ENCODE measurements around the gene SLC35F6.
"Not testable (repeated sequence)": the region's sequence is repeated elsewhere in the genome, so short reads cannot be mapped to it uniquely, and the experiment has no call there.

Gene SLC35F6

DNA sequence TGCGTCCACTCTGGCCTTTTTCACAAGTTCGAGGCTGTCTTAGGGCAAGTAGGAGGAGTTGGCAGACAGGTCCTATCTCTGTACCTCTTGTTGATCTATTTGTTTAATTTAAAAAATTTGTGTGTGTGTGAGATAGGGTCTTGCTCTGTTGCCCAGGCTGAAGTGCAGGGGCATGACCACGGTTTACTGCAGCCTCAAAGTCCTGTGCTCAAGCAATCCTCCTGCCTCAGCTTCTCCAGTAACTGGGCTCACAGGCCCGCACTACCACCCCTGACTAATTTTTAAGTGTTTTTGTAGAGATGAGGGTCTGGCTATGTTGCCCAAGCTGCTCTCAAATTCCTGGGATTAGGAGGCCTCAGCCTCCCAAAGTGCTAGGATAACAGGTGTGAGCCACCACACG, 4.2 kb upstream of the SLC35F6 start:
- DNase-seq = no peak
- TF ChIP-seq, protein P1, sequence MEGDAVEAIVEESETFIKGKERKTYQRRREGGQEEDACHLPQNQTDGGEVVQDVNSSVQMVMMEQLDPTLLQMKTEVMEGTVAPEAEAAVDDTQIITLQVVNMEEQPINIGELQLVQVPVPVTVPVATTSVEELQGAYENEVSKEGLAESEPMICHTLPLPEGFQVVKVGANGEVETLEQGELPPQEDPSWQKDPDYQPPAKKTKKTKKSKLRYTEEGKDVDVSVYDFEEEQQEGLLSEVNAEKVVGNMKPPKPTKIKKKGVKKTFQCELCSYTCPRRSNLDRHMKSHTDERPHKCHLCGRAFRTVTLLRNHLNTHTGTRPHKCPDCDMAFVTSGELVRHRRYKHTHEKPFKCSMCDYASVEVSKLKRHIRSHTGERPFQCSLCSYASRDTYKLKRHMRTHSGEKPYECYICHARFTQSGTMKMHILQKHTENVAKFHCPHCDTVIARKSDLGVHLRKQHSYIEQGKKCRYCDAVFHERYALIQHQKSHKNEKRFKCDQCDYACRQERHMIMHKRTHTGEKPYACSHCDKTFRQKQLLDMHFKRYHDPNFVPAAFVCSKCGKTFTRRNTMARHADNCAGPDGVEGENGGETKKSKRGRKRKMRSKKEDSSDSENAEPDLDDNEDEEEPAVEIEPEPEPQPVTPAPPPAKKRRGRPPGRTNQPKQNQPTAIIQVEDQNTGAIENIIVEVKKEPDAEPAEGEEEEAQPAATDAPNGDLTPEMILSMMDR (IDR thresholded peaks at IDR 0.05; ENCODE audit: low read length) = no peak
- TF ChIP-seq EZH2phosphoT487 (IDR thresholded peaks at IDR 0.05; ENCODE audit: low read length) (no peak), EZH2 (optimal IDR thresholded peaks at IDR 0.05; ENCODE audit: low read depth, low read length) (no peak)
- Histone ChIP-seq H3K9me3 (replicated peaks; ENCODE audit: insufficient read depth, low read length) (no peaks in the 10 kb centered on the region), H2AFZ (ENCODE audit: low read length) (no peak overlapping the region), H3F3A (ENCODE audit: insufficient read depth, low read length) (no peaks in the 10 kb centered on the region), H3K4me2 (ENCODE audit: low read depth, low read length) (no peak overlapping the region), H3K9ac (ENCODE audit: low read length) (no peak overlapping the region), H3K36me3 (replicated peaks; ENCODE audit: insufficient read depth, low read length) (no peaks in the 10 kb centered on the region), H3K27me3 (replicated peaks; ENCODE audit: insufficient read depth, low read length) (no peaks in the 10 kb centered on the region), H3K27ac (ENCODE audit: low read length) (no peak overlapping the region), H3K79me2 (ENCODE audit: low read length) (peaks cover 8% of the 10 kb centered on the region), H3K4me3 (ENCODE audit: low read length) (no peak overlapping the region), H3K4me1 (ENCODE audit: low read length) (0 out of 2 replicates have a peak, but pooled peaks cover under 1% of the 10 kb centered on the region), H3K9me2 (replicated peaks; ENCODE audit: insufficient read depth, low read length) (no peaks in the 10 kb centered on the region), H4K20me1 (ENCODE audit: insufficient read depth, low read length) (no peaks in the 10 kb centered on the region)

DNA sequence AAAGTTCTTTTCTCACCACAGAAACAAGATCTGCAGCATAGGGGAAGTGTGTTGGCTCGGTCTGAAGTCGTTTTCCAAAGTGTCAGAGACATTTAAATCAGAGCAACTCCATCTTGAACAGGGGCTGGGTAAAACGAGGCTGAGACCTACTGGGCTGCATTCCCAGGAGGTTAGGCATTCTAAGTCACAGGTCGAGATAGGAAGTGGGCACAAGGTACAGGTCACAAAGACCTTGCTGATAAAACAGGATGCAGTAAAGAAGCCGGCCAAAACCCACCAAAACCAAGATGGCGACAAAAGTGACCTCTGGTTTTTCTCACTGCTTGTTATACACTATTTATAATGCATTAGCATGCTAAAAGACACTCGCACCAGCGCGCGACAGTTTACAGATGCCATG, 3.1 kb upstream of the SLC35F6 start:
- not testable (repeated sequence) for H3K9me3 ChIP-seq (replicated peaks; ENCODE audit: insufficient read depth, low read length); DNase-seq; H3K27me3 ChIP-seq (replicated peaks; ENCODE audit: insufficient read depth, low read length); H3K27ac ChIP-seq (ENCODE audit: low read length); H3K4me2 ChIP-seq (ENCODE audit: low read depth, low read length); H3K9ac ChIP-seq (ENCODE audit: low read length); H2AFZ ChIP-seq (ENCODE audit: low read length); H3K4me1 ChIP-seq (ENCODE audit: low read length); H3K9me2 ChIP-seq (replicated peaks; ENCODE audit: insufficient read depth, low read length); H3F3A ChIP-seq (ENCODE audit: insufficient read depth, low read length); H4K20me1 ChIP-seq (ENCODE audit: insufficient read depth, low read length); H3K36me3 ChIP-seq (replicated peaks; ENCODE audit: insufficient read depth, low read length); H3K4me3 ChIP-seq (ENCODE audit: low read length)
- peaks cover 20% of the 10 kb centered on the region for H3K79me2 ChIP-seq (ENCODE audit: low read length)

DNA sequence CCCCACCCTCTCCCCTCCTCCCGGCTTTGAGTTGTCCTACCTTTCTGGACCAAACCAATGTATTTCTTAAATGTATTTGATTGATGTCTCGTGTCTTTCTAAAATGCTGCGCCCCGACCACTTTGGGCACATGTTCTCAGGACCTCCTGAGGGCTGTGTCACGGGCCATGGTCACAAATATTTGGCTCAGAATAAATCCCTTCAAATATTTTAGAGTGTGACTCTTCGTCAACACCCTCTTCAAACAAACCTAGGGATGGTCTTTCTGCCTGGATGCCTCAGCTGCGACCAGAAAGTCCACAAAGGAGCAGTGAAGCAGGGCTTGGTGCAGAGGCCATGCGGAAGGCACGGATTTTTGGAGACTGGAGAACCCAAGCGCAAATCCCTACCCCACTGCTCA, 1.1 kb upstream of the SLC35F6 start:
- no peak for DNase-seq
- no peak overlapping the region for H3K4me2 ChIP-seq (ENCODE audit: low read depth, low read length)

DNA sequence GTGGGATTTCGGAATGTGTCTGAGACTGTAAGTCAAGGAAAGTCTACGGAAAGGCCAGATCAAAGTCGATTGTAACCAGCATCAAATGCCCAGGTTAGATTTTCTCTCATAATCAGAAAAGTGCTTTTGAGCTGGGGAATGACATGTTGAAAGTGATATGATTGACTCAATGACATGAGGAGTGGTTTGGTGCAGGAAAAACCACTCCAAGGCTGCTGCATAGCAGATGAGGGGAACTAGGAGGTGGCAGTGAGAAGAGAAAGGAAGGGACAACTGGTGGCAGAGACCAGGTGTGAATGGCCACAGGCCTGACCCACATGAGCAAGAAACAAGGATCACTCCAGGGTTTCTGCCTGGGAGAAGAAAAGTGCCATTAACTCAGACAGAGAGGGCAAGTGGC, 822 bp downstream of the SLC35F6 start:
- Histone ChIP-seq H3K36me3 (replicated peaks; ENCODE audit: insufficient read depth, low read length) (no peaks in the 10 kb centered on the region), H2AFZ (ENCODE audit: low read length) (peak overlapping the region; percentile 93; the same call in 1 of the 2 replicates), H3K4me2 (ENCODE audit: low read depth, low read length) (peak overlapping the region; percentile 77), H3K9me2 (replicated peaks; ENCODE audit: insufficient read depth, low read length) (no peaks in the 10 kb centered on the region), H3K79me2 (ENCODE audit: low read length) (peaks cover 42% of the 10 kb centered on the region), H3K9ac (ENCODE audit: low read length) (peak overlapping the region; percentile 80), H3K4me1 (ENCODE audit: low read length) (0 out of 2 replicates have a peak, but pooled peaks cover 3% of the 10 kb centered on the region), H3F3A (ENCODE audit: insufficient read depth, low read length) (no peaks in the 10 kb centered on the region), H3K27me3 (replicated peaks; ENCODE audit: insufficient read depth, low read length) (no peaks in the 10 kb centered on the region), H4K20me1 (ENCODE audit: insufficient read depth, low read length) (no peaks in the 10 kb centered on the region), H3K4me3 (ENCODE audit: low read length) (peak overlapping the region; percentile 93), H3K27ac (ENCODE audit: low read length) (no peak overlapping the region), H3K9me3 (replicated peaks; ENCODE audit: insufficient read depth, low read length) (no peaks in the 10 kb centered on the region)
- TF ChIP-seq EZH2 (optimal IDR thresholded peaks at IDR 0.05; ENCODE audit: low read depth, low read length) = no peak
- DNase-seq = no peak

More for the DNA sequence above, 1.1 kb upstream of the SLC35F6 start:
- Histone ChIP-seq H2AFZ (ENCODE audit: low read length) (no peak overlapping the region), H3K9me3 (replicated peaks; ENCODE audit: insufficient read depth, low read length) (no peaks in the 10 kb centered on the region), H3K4me3 (ENCODE audit: low read length) (no peak overlapping the region), H3K9ac (ENCODE audit: low read length) (no peak overlapping the region), H3K27me3 (replicated peaks; ENCODE audit: insufficient read depth, low read length) (no peaks in the 10 kb centered on the region), H3K36me3 (replicated peaks; ENCODE audit: insufficient read depth, low read length) (no peaks in the 10 kb centered on the region), H3K9me2 (replicated peaks; ENCODE audit: insufficient read depth, low read length) (no peaks in the 10 kb centered on the region), H3K79me2 (ENCODE audit: low read length) (peaks cover 33% of the 10 kb centered on the region), H3F3A (ENCODE audit: insufficient read depth, low read length) (no peaks in the 10 kb centered on the region), H3K4me1 (ENCODE audit: low read length) (0 out of 2 replicates have a peak, but pooled peaks cover 3% of the 10 kb centered on the region), H3K27ac (ENCODE audit: low read length) (no peak overlapping the region), H4K20me1 (ENCODE audit: insufficient read depth, low read length) (no peaks in the 10 kb centered on the region)
- TF ChIP-seq, protein P1 (IDR thresholded peaks at IDR 0.05; ENCODE audit: low read length) = no peak
- TF ChIP-seq EZH2phosphoT487 (IDR thresholded peaks at IDR 0.05; ENCODE audit: low read length) (no peak), EZH2 (optimal IDR thresholded peaks at IDR 0.05; ENCODE audit: low read depth, low read length) (no peak)

All from MM.1S (cell line).